Smooth muscle cell (in vitro differentiated cells): ENCODE results near the gene TSPAN19. TPM values are rescaled to one million over a fixed set of nuclear protein-coding genes. Genes with fewer than 3 reads are reported as not detected.

Source experiments
- DNase-seq: peaks from one replicate; lab custom pipeline; 2025; ENCODE audit not compliant: unreplicated experiment; lab: John Stamatoyannopoulos, UW
- H2AFZ ChIP-seq: fragments of 200-600 bp; sonication (generic); 2 replicates; pipeline ENCODE4 v1.6.0; 2016; ENCODE audit warnings: antibody characterized with exemption, low read depth, mild to moderate bottlenecking
- H3F3A ChIP-seq: fragments of 200-600 bp; sonication (generic); 2 replicates; pipeline ENCODE4 v1.6.0; 2017; ENCODE audit warnings: antibody characterized with exemption, low read depth
- H3K27ac ChIP-seq: fragments of 200-600 bp; sonication (generic); 2 replicates; pipeline ENCODE4 v1.5.1; 2016; ENCODE audit warnings: low read depth, mild to moderate bottlenecking
- H3K27me3 ChIP-seq: fragments of 200-600 bp; sonication (generic); 2 replicates; pipeline ENCODE4 v1.6.1; 2016; ENCODE audit warnings: low read depth, mild to moderate bottlenecking
- H3K36me3 ChIP-seq: fragments of 200-600 bp; sonication (generic); 2 replicates; pipeline ENCODE4 v1.5.1; 2016; ENCODE audit warnings: low read depth
- H3K4me1 ChIP-seq: fragments of 200-600 bp; sonication (generic); 2 replicates; pipeline ENCODE4 v1.5.1; 2016; ENCODE audit warnings: low read depth
- H3K4me2 ChIP-seq: fragments of 200-600 bp; sonication (generic); 2 replicates; pipeline ENCODE4 v1.6.0; 2016; ENCODE audit warnings: mild to moderate bottlenecking
- H3K4me3 ChIP-seq: fragments of 200-600 bp; sonication (generic); 2 replicates; pipeline ENCODE4 v1.5.1; 2016; ENCODE audit warnings: mild to moderate bottlenecking
- H3K79me2 ChIP-seq: fragments of 200-600 bp; sonication (generic); 2 replicates; pipeline ENCODE4 v1.6.0; 2016; ENCODE audit warnings: low read depth, mild to moderate bottlenecking
- H3K9ac ChIP-seq: fragments of 200-600 bp; sonication (generic); 2 replicates; pipeline ENCODE4 v1.6.0; 2016; ENCODE audit warnings: low read depth
- H3K9me3 ChIP-seq: fragments of 200-600 bp; sonication (generic); replicated peaks from 2 replicates; pipeline ENCODE4 v1.5.1; 2016; ENCODE audit warnings: low read depth
- H4K20me1 ChIP-seq: fragments of 200-600 bp; sonication (generic); 2 replicates; pipeline ENCODE4 v1.6.0; 2016; ENCODE audit warnings: low read depth
- CTCF ChIP-seq: fragments of 200-600 bp; sonication (generic); IDR thresholded peaks from 2 replicates; pipeline ENCODE4 v1.5.1; 2017; ENCODE audit warnings: borderline replicate concordance, mild to moderate bottlenecking, antibody characterized with exemption; ENCODE audit not compliant: insufficient read depth, poor library complexity, severe bottlenecking
- WGBS: methylation state at CpG from one replicate; pipeline ENCODE4 v1.1.7; 2016; ENCODE audit warnings: low lambda C conversion rate; 5-methylcytosine and 5-hydroxymethylcytosine counted together
- polyA plus RNA-seq: library from polyadenylated mRNA; unstranded; fragments of >200 nt; fragmentation: Nextera tagmentation; extraction: Ambion mirVana; gene quantifications from 2 replicates; pipeline ENCODE4 v1.2.1, GENCODE V29; 2016
- total RNA-seq: library from RNA; depleted of rRNA; stranded (reverse); fragments of >200 nt; gene quantifications from 2 replicates; pipeline ENCODE4 v1.2.3, GENCODE V29; 2014

The TSPAN19 gene
- total RNA-seq (0.04 TPM in 1 of 2 replicates, not detected in the other), polyA plus RNA-seq (not detected in 2 replicates)

DNA sequence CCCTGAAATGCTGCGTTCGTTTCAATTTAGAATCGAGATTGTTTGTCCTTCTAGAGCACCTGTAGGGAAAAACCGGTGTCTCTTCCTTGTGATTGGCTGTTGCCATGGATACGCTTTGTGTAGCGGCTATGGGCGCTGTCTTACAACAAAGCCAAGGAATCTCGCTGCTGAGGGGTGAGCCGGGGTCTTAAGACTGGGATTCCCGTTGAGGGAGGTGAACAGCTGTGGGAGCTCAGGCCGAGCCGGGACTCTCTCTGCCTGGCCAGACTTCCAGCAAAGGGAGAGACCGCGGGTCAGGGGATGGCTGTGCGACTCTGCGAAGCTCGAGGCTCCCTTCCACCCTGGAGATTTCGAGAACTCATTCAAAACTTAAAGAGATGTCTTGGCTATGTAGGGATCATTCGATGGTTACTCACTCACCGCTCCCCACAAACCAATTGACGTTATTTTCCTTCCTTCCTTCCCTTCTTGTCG lies at the start of gene TSPAN19, which contains the start of gene LRRIQ1:
Gene TSPAN19, minus strand, starts transcription at position 44 of the 474 bp plus-strand sequence. CDS start 6,331 bp downstream, outside the sequence.
Gene LRRIQ1, plus strand, starts transcription at position 118 of the 474 bp plus-strand sequence. CDS start 1,826 bp downstream, outside the sequence.
- Histone ChIP-seq H3K4me3 (peak within 1 kb of the TSS; percentile 60), H3K4me2 (peak within 1 kb of the TSS; percentile 95), H3K4me1 (peaks cover 14% of the 10 kb centered on the region), H4K20me1 (no peaks in the 10 kb centered on the region), H3K79me2 (no peaks in the 10 kb centered on the region), H3K9ac (peak within 1 kb of the TSS; percentile 47), H3K27ac (no peak within 1 kb of the TSS), H3K9me3 (no peaks in the 10 kb centered on the region), H3F3A (no peaks in the 10 kb centered on the region), H3K36me3 (no peaks in the 10 kb centered on the region), H3K27me3 (peaks cover 7% of the 10 kb centered on the region), H2AFZ (peak within 1 kb of the TSS; percentile 93)
- no peak for TF ChIP-seq CTCF
- DNase-seq: peak; percentile 5
- WGBS: 2% methylated on average over 22 of the region's 22 CpGs

DNA sequence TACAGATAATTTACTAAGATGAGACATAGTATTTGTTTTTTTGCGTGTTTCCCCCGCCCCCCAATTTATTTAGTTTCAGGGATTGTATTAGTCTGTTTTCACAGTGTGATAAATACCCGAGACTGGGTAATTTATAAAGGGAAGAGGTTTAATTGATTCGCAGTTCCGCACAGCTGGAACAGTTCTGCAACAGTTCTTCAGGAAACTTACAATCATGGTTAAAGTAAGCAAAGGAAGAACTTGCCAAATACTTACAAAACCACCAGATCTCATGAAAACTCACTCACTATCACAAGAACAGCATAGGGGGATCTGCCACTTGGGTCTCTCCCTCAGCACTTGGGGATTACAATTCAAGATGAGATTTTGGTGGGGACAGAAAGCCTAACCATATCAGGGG lies 49.0 kb upstream of the TSPAN19 start:
- no peaks in the 10 kb centered on the region for H3K36me3 ChIP-seq
- no peaks in the 10 kb centered on the region for H4K20me1 ChIP-seq
- H3K4me3 ChIP-seq: no peak overlapping the region
- H3K9ac ChIP-seq: no peak overlapping the region
- no peak overlapping the region for H2AFZ ChIP-seq
- no peak for DNase-seq
- no peaks in the 10 kb centered on the region for H3K27me3 ChIP-seq
- no peak for TF ChIP-seq CTCF
- no peaks in the 10 kb centered on the region for H3K9me3 ChIP-seq
- H3K4me1 ChIP-seq: no peaks in the 10 kb centered on the region
- H3K79me2 ChIP-seq: no peaks in the 10 kb centered on the region
- H3K4me2 ChIP-seq: no peak overlapping the region
- no peaks in the 10 kb centered on the region for H3F3A ChIP-seq
- WGBS: 92% methylated on average over 5 of the region's 5 CpGs
- H3K27ac ChIP-seq: no peak overlapping the region

- Histone ChIP-seq H3K9ac (no peak overlapping the region), H3K4me1 (no peaks in the 10 kb centered on the region), H3K79me2 (no peaks in the 10 kb centered on the region), H3K27me3 (no peaks in the 10 kb centered on the region), H3K4me2 (peak overlapping the region; percentile 7), H4K20me1 (no peaks in the 10 kb centered on the region), H3F3A (no peaks in the 10 kb centered on the region), H2AFZ (peak overlapping the region; percentile 12), H3K4me3 (no peak overlapping the region), H3K9me3 (no peaks in the 10 kb centered on the region), H3K27ac (no peak overlapping the region), H3K36me3 (no peaks in the 10 kb centered on the region)
- DNase-seq: no peak
- WGBS: 0% methylated on average over 1 of the region's 1 CpG
- TF ChIP-seq CTCF: peak; percentile 48
These were observed 40.8 kb upstream of the TSPAN19 start for GRCh38 chr12:85076688-85077430.
